ENCODE data around the gene C9orf43. TPM values are rescaled to one million over a fixed set of nuclear protein-coding genes. Genes with fewer than 3 reads are reported as not detected.

Gene C9orf43
- total RNA-seq, 6 experiments from 2014 or later = 0.27 to 0.73 (median 0.38) TPM

DNA sequence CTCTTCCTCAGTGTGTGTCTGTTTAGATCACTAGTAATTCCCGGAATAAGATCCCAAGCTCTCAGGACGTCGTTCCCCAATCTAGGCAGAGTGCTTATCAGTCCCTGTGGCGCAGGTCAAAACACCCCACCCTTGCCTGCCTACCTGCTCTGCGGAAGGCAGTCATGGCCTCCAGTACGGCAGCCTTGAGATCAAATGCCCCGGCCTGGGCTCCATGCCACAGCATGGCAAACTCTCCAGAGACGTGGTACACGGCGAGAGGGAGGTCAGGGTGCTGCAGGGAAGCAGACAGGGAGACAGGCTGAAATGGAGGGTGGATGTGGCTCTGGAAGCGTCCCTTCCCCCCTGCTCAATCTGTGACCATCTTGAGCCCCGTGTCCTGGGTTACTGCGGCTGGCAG is 21.7 kb upstream of the C9orf43 start:
- Mint-ChIP-seq H3K4me3 (no peak overlapping the region), H3K27me3 (ENCODE audit: insufficient read depth) (peaks cover 1% of the 10 kb centered on the region), H3K9me3 (no peaks in the 10 kb centered on the region), H3K4me1 (ENCODE audit: low read depth) (no peaks in the 10 kb centered on the region), H3K36me3 (ENCODE audit: low read depth) (peaks cover 19% of the 10 kb centered on the region), H3K27ac (no peak overlapping the region)
- DNase-seq = no peak
- TF ChIP-seq CTCF (IDR thresholded peaks at IDR 0.05) = no peak

GRCh38 chr9:113389451-113389850 is 21.1 kb upstream of the C9orf43 start:
- DNase-seq = no peak
- H3K36me3 Mint-ChIP-seq (ENCODE audit: low read depth) = peaks cover 19% of the 10 kb centered on the region
- H3K27ac Mint-ChIP-seq = no peak overlapping the region
- peaks cover 1% of the 10 kb centered on the region for H3K27me3 Mint-ChIP-seq (ENCODE audit: insufficient read depth)
- H3K9me3 Mint-ChIP-seq = no peaks in the 10 kb centered on the region
- no peak for TF ChIP-seq CTCF (IDR thresholded peaks at IDR 0.05)
- H3K4me1 Mint-ChIP-seq (ENCODE audit: low read depth) = no peaks in the 10 kb centered on the region
- no peak overlapping the region for H3K4me3 Mint-ChIP-seq

DNA sequence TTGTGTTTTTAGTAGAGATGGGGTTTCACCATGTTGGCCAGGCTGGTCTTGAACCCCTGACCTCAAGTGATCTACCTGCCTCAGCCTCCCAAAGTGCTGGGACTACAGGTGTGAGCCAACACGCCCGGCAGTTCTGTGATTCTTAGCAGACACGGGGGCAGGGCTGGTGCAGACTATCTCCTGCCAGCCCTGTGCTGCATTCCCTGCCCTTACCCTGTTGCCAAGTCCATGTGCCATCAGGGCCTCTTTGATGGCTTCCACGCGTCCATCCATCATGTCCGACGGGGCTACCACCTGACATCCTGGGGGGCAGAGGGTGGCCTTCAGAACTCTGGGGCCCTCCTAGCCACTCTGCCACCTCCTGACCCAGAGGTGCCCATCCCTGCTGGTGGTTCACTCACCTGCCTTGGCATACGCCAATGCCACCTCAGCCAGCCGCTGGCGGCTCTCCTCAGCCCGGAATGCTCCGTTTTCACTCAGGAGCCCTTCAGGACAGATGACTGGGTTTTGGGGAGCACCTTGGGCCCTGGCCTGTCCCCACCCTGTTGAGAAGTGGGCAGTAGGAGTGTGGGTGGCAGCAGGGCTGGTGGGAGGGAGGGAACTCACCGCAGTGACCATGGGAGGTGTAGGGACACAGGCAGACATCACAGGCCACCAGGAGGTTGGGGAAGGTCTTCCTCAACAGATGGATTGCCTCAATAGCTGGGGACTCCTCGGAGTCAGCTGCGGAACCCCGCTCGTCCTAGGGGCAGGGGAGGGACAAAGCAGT is 20.2 kb upstream of the C9orf43 start:
- H3K4me1 Mint-ChIP-seq (ENCODE audit: low read depth) = no peaks in the 10 kb centered on the region
- no peaks in the 10 kb centered on the region for H3K9me3 Mint-ChIP-seq
- peaks cover 1% of the 10 kb centered on the region for H3K27me3 Mint-ChIP-seq (ENCODE audit: insufficient read depth)
- DNase-seq = no peak
- no peak overlapping the region for H3K27ac Mint-ChIP-seq
- no peak for TF ChIP-seq CTCF (IDR thresholded peaks at IDR 0.05)
- H3K36me3 Mint-ChIP-seq (ENCODE audit: low read depth) = peaks cover 19% of the 10 kb centered on the region
- no peak overlapping the region for H3K4me3 Mint-ChIP-seq

GRCh38 chr9:113391917-113392316 is 18.6 kb upstream of the C9orf43 start:
- Mint-ChIP-seq H3K27me3 (ENCODE audit: insufficient read depth) (peaks cover 1% of the 10 kb centered on the region), H3K9me3 (no peaks in the 10 kb centered on the region), H3K4me1 (ENCODE audit: low read depth) (peaks cover 7% of the 10 kb centered on the region), H3K36me3 (ENCODE audit: low read depth) (peaks cover 9% of the 10 kb centered on the region), H3K27ac (no peak overlapping the region), H3K4me3 (no peak overlapping the region)
- TF ChIP-seq CTCF (IDR thresholded peaks at IDR 0.05) = no peak
- no peak for DNase-seq

GRCh38 chr9:113393281-113393680 is 17.3 kb upstream of the C9orf43 start:
- no peak for TF ChIP-seq CTCF (IDR thresholded peaks at IDR 0.05)
- H3K27ac Mint-ChIP-seq = no peak overlapping the region
- DNase-seq = no peak
- no peaks in the 10 kb centered on the region for H3K9me3 Mint-ChIP-seq
- H3K36me3 Mint-ChIP-seq (ENCODE audit: low read depth) = no peaks in the 10 kb centered on the region; the same call in 1 of the 2 replicates
- peaks cover 12% of the 10 kb centered on the region for H3K4me1 Mint-ChIP-seq (ENCODE audit: low read depth)
- H3K27me3 Mint-ChIP-seq (ENCODE audit: insufficient read depth) = peaks cover 1% of the 10 kb centered on the region
- no peak overlapping the region for H3K4me3 Mint-ChIP-seq
